CD4-positive, alpha-beta T cell (primary cell): ENCODE results near the gene DLGAP5. TPM values are rescaled to one million over a fixed set of nuclear protein-coding genes. Genes with fewer than 3 reads are reported as not detected.

Source experiments
- ATAC-seq: fragments of 200-7000 bp; cut with Tn5 transposase; one replicate; pipeline ENCODE4 v1.10.0; 2022; ENCODE audit warnings: mild to moderate bottlenecking; ENCODE audit not compliant: poor library complexity
- CTCF ChIA-PET: fragments of 350-600 bp; sonication (Branson Sonifier 250); formaldehyde crosslinking; loops from one replicate; lab custom pipeline; 2021; ENCODE audit warnings: antibody characterized with exemption, inconsistent platforms; lab: Charles Lee
- POLR2A ChIA-PET: fragments of 350-600 bp; sonication (Branson Sonifier 250); formaldehyde crosslinking; loops from one replicate; lab custom pipeline; 2021; ENCODE audit warnings: antibody characterized with exemption, inconsistent platforms; lab: Charles Lee
- DNase-seq, 14 experiments: peaks; one replicate each; pipeline ENCODE4 v3.0.0-alpha.2; 2013 to 2020; ENCODE audit warnings: mixed read lengths in 2 of 14
- H3K27ac ChIP-seq, 2 donors: one replicate each; pipeline versions ENCODE4 v1.5.1 to v1.7.0; 2013; ENCODE audit warnings: low read length in 2 of 2, low read depth in 1 of 2, mild to moderate bottlenecking in 1 of 2
- H3K27me3 ChIP-seq, 2 experiments: 1 replicate in 1 of 2; 2 replicates in 1 of 2; pipeline versions ENCODE4 v1.6.1 to v1.7.0; 2013; ENCODE audit warnings: low read length in 2 of 2, control low read depth in 1 of 2, mild to moderate bottlenecking in 1 of 2, moderate library complexity in 1 of 2; ENCODE audit not compliant: insufficient read depth in 2 of 2, control insufficient read depth in 1 of 2
- H3K36me3 ChIP-seq: one replicate; pipeline ENCODE4 v1.6.1; 2013; ENCODE audit warnings: low read length, control low read depth; ENCODE audit not compliant: insufficient read depth
- H3K4me1 ChIP-seq: one replicate; pipeline ENCODE4 v1.6.1; 2013; ENCODE audit warnings: low read length, control low read depth; ENCODE audit not compliant: insufficient read depth
- H3K4me3 ChIP-seq: one replicate; pipeline ENCODE4 v1.5.1; 2013; ENCODE audit warnings: mild to moderate bottlenecking, low read length, moderate library complexity
- H3K9me3 ChIP-seq, 2 experiments: 1 replicate in 1 of 2; 2 replicates in 1 of 2; pipeline versions ENCODE4 v1.6.1 to v1.7.0; 2013; ENCODE audit warnings: low read length in 2 of 2, mild to moderate bottlenecking in 2 of 2, control low read depth in 1 of 2, moderate library complexity in 1 of 2; ENCODE audit not compliant: control insufficient read depth in 1 of 2, insufficient read depth in 1 of 2
- H3K27ac Mint-ChIP-seq: one replicate; pipeline ENCODE4 v1.8.0; 2020; ENCODE audit warnings: mixed read lengths
- H3K27me3 Mint-ChIP-seq: one replicate; pipeline ENCODE4 v1.8.0; 2021; ENCODE audit warnings: mixed read lengths
- H3K36me3 Mint-ChIP-seq: one replicate; pipeline ENCODE4 v1.8.0; 2021; ENCODE audit warnings: low read depth, mixed read lengths
- H3K4me1 Mint-ChIP-seq: one replicate; pipeline ENCODE4 v1.8.0; 2021; ENCODE audit warnings: low read depth, mixed read lengths
- H3K4me3 Mint-ChIP-seq: one replicate; pipeline ENCODE4 v1.8.0; 2020; ENCODE audit warnings: mild to moderate bottlenecking, mixed read lengths
- H3K9me3 Mint-ChIP-seq: one replicate; pipeline ENCODE4 v1.8.0; 2020; ENCODE audit warnings: mixed read lengths
- CTCF ChIP-seq: fragments of 200-600 bp; IDR thresholded peaks from one replicate; pipeline ENCODE4 v1.8.0; 2022; ENCODE audit warnings: antibody characterized with exemption, mild to moderate bottlenecking
- intact Hi-C, 2 experiments: fragments of 100-400 bp; cut with DNase I in 1 of 2; cut with micrococcal nuclease in 1 of 2; formaldehyde crosslinking; loops; one replicate each; pipeline versions ENCODE4 v1.15.1 to v1.9.0; 2023 to 2025; cut with DNase I, micrococcal nuclease
- total RNA-seq, 174 experiments: library from RNA in 2 of 174; stranded (reverse) in 2 of 174; gene quantifications; one replicate each; pipeline ENCODE4 v1.2.3 and lab custom pipeline; 2021 to 2026

DLGAP5 gene
- total RNA-seq, 2 experiments from 2014 or later = 0.25 TPM; not detected in 1

DNA sequence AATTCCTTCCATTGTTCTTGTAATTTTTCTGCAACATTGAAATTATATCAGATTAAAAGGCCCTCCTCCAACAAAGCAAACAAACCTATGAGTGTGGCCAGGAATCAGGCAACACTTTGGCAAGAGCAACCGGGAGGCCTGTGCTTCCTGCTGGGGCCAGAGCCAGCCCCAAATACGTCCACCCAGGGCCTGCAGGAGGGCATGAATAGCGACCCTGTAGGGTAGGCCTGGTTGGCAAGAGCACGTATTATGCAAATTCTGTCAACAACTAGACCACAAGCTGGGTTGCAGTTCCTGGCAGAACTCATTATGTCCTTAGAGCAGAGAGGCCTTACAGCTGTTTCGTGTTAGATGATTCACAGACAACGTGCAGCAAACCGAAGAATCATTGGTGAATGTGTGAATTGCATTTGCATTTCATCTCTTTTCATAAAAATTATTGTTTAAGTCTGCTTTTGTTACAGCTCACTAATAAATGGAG lies 89.2 kb downstream of the DLGAP5 start:
- Mint-ChIP-seq H3K27ac (peak overlapping the region; percentile 94), H3K36me3 (no peaks in the 10 kb centered on the region), H3K4me3 (peak overlapping the region; percentile 59), H3K4me1 (peaks cover 51% of the 10 kb centered on the region), H3K27me3 (no peaks in the 10 kb centered on the region), H3K9me3 (peaks cover 5% of the 10 kb centered on the region)
- no peaks in the 10 kb centered on the region for H3K27me3 ChIP-seq
- ChIA-PET POLR2A (interaction anchor here (0.9 to 2.2 kb wide), 5 partner anchors 8 to 75 kb away, joined by 3 to 12 read pairs (median 7); partner anchors contain the start of genes LGALS3, MAPK1IP1L, SOCS4 and WDHD1), CTCF (interaction anchor here (0.6 to 2.4 kb wide), 5 partner anchors 13 to 67 kb away, joined by 3 to 14 read pairs (median 4); partner anchors contain the start of gene MAPK1IP1L)
- DNase-seq (peak in 12 of 14 experiments; percentile 15 to 77 (median 39)), ATAC-seq (peak; percentile 61)
- intact Hi-C loops = no loop called here
- H3K4me1 ChIP-seq = peaks cover 70% of the 10 kb centered on the region
- no peaks in the 10 kb centered on the region for H3K9me3 ChIP-seq
- H3K27ac ChIP-seq = peak overlapping the region in 1 of 2 donors; percentile 83
- H3K36me3 ChIP-seq = no peaks in the 10 kb centered on the region
- H3K4me3 ChIP-seq = no peak overlapping the region
- no peak for TF ChIP-seq CTCF

GRCh38 chr14:55101698-55102097 lies 89.7 kb downstream of the DLGAP5 start:
- DNase-seq (no peak), ATAC-seq (no peak)
- ChIA-PET POLR2A (interaction anchor here (1.5 kb wide), 1 partner anchor 23 kb away, joined by 7 read pairs; no protein-coding TSS in a partner anchor), CTCF (interaction anchor here (1.4 to 2.4 kb wide), 3 partner anchors 12 to 50 kb away, joined by 4 to 14 read pairs (median 8); partner anchors contain the start of gene MAPK1IP1L)
- no peaks in the 10 kb centered on the region for H3K9me3 ChIP-seq
- H3K27ac ChIP-seq = peak overlapping the region in 1 of 2 donors; percentile 83
- H3K4me3 ChIP-seq = no peak overlapping the region
- no peaks in the 10 kb centered on the region for H3K27me3 Mint-ChIP-seq
- H3K27me3 ChIP-seq = no peaks in the 10 kb centered on the region
- peaks cover 5% of the 10 kb centered on the region for H3K9me3 Mint-ChIP-seq
- H3K4me1 Mint-ChIP-seq = peaks cover 54% of the 10 kb centered on the region
- peak overlapping the region; percentile 94 for H3K27ac Mint-ChIP-seq
- H3K4me1 ChIP-seq = peaks cover 67% of the 10 kb centered on the region
- intact Hi-C loops = no loop called here
- TF ChIP-seq CTCF = no peak
- H3K4me3 Mint-ChIP-seq = no peak overlapping the region
- H3K36me3 ChIP-seq = no peaks in the 10 kb centered on the region
- H3K36me3 Mint-ChIP-seq = no peaks in the 10 kb centered on the region

DNA sequence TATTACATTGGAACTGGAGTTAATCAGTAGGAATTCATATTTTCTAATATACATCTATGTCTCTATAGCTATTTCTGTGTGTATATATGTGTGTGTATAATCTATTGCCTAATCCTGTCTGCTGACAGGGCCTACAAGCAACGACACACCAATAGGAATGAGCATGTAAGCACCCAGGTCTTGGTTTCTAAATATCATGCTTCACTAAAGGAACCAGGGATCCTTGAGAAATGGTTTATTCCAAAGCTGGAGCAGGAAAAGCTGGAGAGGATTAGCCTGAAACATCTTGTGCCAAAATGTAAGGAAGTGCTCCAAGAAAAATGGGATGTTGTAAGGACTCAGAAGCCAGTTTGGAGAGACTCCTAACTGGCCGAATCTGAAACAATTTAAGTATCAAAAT lies 91.6 kb downstream of the DLGAP5 start:
- H3K27me3 ChIP-seq = no peaks in the 10 kb centered on the region
- H3K9me3 ChIP-seq = no peaks in the 10 kb centered on the region
- ATAC-seq = no peak
- Mint-ChIP-seq H3K4me1 (peaks cover 51% of the 10 kb centered on the region), H3K9me3 (peaks cover 3% of the 10 kb centered on the region), H3K36me3 (no peaks in the 10 kb centered on the region), H3K27ac (no peak overlapping the region), H3K4me3 (no peak overlapping the region), H3K27me3 (no peaks in the 10 kb centered on the region)
- no peak overlapping the region for H3K4me3 ChIP-seq
- ChIA-PET CTCF (interaction anchor here (0.9 to 1.0 kb wide), 2 partner anchors 8 to 61 kb away, joined by 3 to 4 read pairs; no protein-coding TSS in a partner anchor), POLR2A (interaction anchor here (0.6 kb wide), 1 partner anchor 10 kb away, joined by 3 read pairs; no protein-coding TSS in a partner anchor)
- no peak for TF ChIP-seq CTCF
- no peaks in the 10 kb centered on the region for H3K36me3 ChIP-seq
- H3K27ac ChIP-seq = no peak overlapping the region
- H3K4me1 ChIP-seq = peaks cover 57% of the 10 kb centered on the region
- no peak for DNase-seq
- intact Hi-C loops = no loop called here
